DMS79 (cell line): Measurements from ENCODE around the gene PPP1R3F.
"Not testable (repeated sequence)": the region's sequence is repeated elsewhere in the genome, so short reads cannot be mapped to it uniquely, and the experiment has no call there.

ENCODE experiments used
- DNase-seq: peaks from one replicate; lab custom pipeline; 2025; lab: John Stamatoyannopoulos, UW

Gene PPP1R3F

DNA sequence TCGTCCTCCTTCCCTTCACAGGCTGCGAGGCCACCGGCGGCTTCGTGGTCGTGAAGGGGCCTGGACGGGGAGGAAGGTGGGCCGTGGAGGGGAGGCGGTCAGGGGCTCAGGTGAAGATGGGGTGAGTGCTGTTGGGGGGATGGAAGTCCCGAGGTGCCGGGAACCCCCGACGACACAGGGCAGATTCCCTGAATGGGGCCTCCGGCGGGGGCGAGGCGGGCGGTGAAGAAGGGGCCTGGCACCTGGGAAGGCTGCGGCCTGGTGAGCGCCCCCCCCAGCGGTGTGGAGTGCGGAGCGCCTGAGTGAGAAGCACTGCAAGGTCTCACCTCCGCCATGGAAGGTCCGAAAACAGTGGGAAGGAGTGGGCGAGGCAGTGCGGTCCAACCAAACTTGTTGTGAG lies 52.7 kb downstream of the PPP1R3F start:
- DNase-seq, result not testable (repeated sequence)

DNA sequence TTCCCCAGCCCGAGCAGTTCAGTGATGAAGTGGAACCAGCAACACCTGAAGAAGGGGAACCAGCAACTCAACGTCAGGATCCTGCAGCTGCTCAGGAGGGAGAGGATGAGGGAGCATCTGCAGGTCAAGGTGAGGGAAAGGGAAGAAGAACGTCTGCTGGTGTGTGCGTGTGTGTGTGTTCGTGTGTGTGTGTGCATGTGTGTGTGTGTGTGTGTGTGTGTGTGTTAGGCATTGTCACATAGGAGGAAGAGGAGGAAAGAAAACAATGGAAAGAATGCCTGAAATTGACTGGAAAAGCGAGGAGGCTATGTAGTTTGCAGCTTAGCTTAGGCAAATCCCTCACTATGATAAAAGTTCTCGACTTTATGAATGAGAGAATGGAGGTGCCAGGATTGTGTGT lies 54.1 kb downstream of the PPP1R3F start:
- not testable (repeated sequence) for DNase-seq

DNA sequence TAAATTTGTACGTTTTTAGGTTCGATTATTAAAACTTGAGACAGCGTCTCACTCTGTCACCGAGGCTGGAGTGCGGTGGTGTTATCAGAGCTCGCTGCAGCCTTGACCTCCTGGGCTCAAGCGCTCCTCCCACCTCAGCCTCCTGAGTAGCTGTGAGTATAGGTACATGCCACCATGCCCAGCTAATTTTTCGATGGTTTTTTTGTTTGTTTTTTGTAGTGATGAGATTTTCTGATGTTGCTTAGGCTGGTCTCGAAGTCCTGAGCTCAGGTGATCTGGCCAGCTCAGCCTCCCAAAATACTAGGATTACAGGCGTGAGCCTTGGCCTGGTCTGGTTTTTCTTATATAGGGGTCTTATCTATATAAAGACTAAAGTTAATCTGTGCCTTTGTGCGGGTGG lies 60.8 kb downstream of the PPP1R3F start:
- not testable (repeated sequence) for DNase-seq

GRCh38 chrX:49331282-49331681 lies 61.7 kb downstream of the PPP1R3F start, which contains the start of gene GAGE13:
Gene GAGE13, plus strand, starts transcription at chrX:49331582. Its CDS starts 1,156 bp downstream, at chrX:49332738.
- not testable (repeated sequence) for DNase-seq

GRCh38 chrX:49331841-49332240 lies 62.2 kb downstream of the PPP1R3F start:
- DNase-seq, result not testable (repeated sequence)
